H1 (cell line): Measurements from ENCODE around the gene RABL6. TPM values are rescaled to one million over a fixed set of nuclear protein-coding genes. Genes with fewer than 3 reads are reported as not detected.

ENCODE experiments used
- CTCF ChIA-PET: fragments of 300-600 bp; sonication (Branson Sonifier 250); formaldehyde crosslinking; loops from one replicate; lab custom pipeline; 2021; ENCODE audit not compliant: partially characterized antibody; lab: Charles Lee
- POLR2A ChIA-PET: fragments of 300-600 bp; sonication (Branson Sonifier 250); formaldehyde crosslinking; loops from one replicate; lab custom pipeline; 2021; ENCODE audit warnings: inconsistent platforms; ENCODE audit not compliant: partially characterized antibody; lab: Charles Lee
- DNase-seq, 2 experiments: peaks; one replicate each; pipeline versions ENCODE4 v3.0.0 to v3.0.0-alpha.2; 2010 to 2022; ENCODE audit warnings: low spot score in 2 of 2, low read depth in 1 of 2, mixed read lengths in 1 of 2
- FAIRE-seq: peaks from 2 replicates; lab custom pipeline; 2011; peaks lifted over from hg19 to GRCh38; lab: Jason Lieb, UNC
- H2AFZ ChIP-seq: 2 replicates; pipeline ENCODE4 v1.8.1; 2012; ENCODE audit warnings: low read length, inconsistent platforms
- H2AK5ac ChIP-seq: 2 replicates; pipeline ENCODE4 v1.6.1; 2013; ENCODE audit warnings: low read depth, low read length
- H2BK120ac ChIP-seq: replicated peaks from 2 replicates; pipeline ENCODE3; 2013; ENCODE audit warnings: low read depth, low read length, inconsistent platforms
- H2BK12ac ChIP-seq: 2 replicates; pipeline ENCODE4 v1.6.1; 2013; ENCODE audit warnings: low read depth, low read length
- H2BK15ac ChIP-seq: 2 replicates; pipeline ENCODE4 v1.6.1; 2013; ENCODE audit warnings: low read length
- H2BK20ac ChIP-seq: 2 replicates; pipeline ENCODE4 v1.6.1; 2013; ENCODE audit warnings: low read length
- H2BK5ac ChIP-seq: 2 replicates; pipeline ENCODE4 v1.6.1; 2013; ENCODE audit warnings: low read depth, low read length
- H3K14ac ChIP-seq: 2 replicates; pipeline ENCODE4 v1.6.1; 2013; ENCODE audit warnings: inconsistent platforms; ENCODE audit not compliant: insufficient read length
- H3K18ac ChIP-seq: 2 replicates; pipeline ENCODE4 v1.6.1; 2013; ENCODE audit warnings: low read length; ENCODE audit errors: extremely low read depth
- H3K23ac ChIP-seq: 2 replicates; pipeline ENCODE4 v1.6.1; 2013; ENCODE audit warnings: inconsistent platforms; ENCODE audit not compliant: insufficient read length
- H3K23me2 ChIP-seq: 2 replicates; pipeline ENCODE4 v1.6.1; 2013; ENCODE audit warnings: low read depth, low read length
- H3K27ac ChIP-seq: 2 replicates; pipeline ENCODE4 v1.6.1; 2011; ENCODE audit warnings: low read depth, low read length, inconsistent platforms
- H3K27me3 ChIP-seq, 4 experiments: replicated peaks in 1 of 4; 1 replicate in 1 of 4; 2 replicates in 3 of 4; pipeline versions ENCODE4 v1.6.1 to v1.8.1; 2011 to 2013; ENCODE audit warnings: low read length in 3 of 4, mild to moderate bottlenecking in 3 of 4, inconsistent platforms in 2 of 4, mixed read lengths in 2 of 4, moderate library complexity in 1 of 4; ENCODE audit not compliant: control insufficient read depth in 3 of 4, insufficient read depth in 3 of 4; ENCODE audit errors: extremely low read depth in 1 of 4
- H3K36me3 ChIP-seq, 4 experiments: 2 replicates each; pipeline versions ENCODE4 v1.6.1 to v1.8.1; 2011 to 2013; ENCODE audit warnings: mild to moderate bottlenecking in 4 of 4, low read length in 3 of 4, moderate library complexity in 2 of 4, control low read depth in 1 of 4, inconsistent platforms in 1 of 4; ENCODE audit not compliant: insufficient read depth in 4 of 4, control insufficient read depth in 2 of 4
- H3K4ac ChIP-seq: replicated peaks from 2 replicates; pipeline ENCODE3; 2013; ENCODE audit warnings: low read length, low read depth, mixed read lengths, inconsistent platforms; ENCODE audit not compliant: insufficient read length
- H3K4me1 ChIP-seq, 4 experiments: replicated peaks in 1 of 4; 1 replicate in 1 of 4; 2 replicates in 3 of 4; pipeline versions ENCODE4 v1.6.1 to v1.8.1; 2011 to 2013; ENCODE audit warnings: low read length in 3 of 4, inconsistent platforms in 2 of 4, mixed read lengths in 1 of 4; ENCODE audit not compliant: insufficient read depth in 4 of 4, control insufficient read depth in 3 of 4
- H3K4me2 ChIP-seq, 2 experiments: 2 replicates each; pipeline versions ENCODE4 v1.6.1 to v1.8.1; 2011 to 2013; ENCODE audit warnings: low read depth in 2 of 2, low read length in 2 of 2, control low read depth in 1 of 2, inconsistent platforms in 1 of 2, mild to moderate bottlenecking in 1 of 2; ENCODE audit not compliant: insufficient read depth in 1 of 2
- H3K4me3 ChIP-seq, 4 experiments: fragments of 200-600, 300-600 bp in 1 of 4; sonication (generic), shearing (Covaris generic), sonication (Bioruptor Twin) in 1 of 4; 2 replicates each; pipeline versions ENCODE4 v1.5.1 to v1.8.1; 2011 to 2016; ENCODE audit warnings: low read length in 4 of 4, low read depth in 3 of 4, control low read depth in 2 of 4, inconsistent platforms in 2 of 4, mild to moderate bottlenecking in 2 of 4, mixed read lengths in 1 of 4, moderate library complexity in 1 of 4; ENCODE audit not compliant: insufficient read depth in 2 of 4; ENCODE audit errors: extremely low read depth in 1 of 4
- H3K56ac ChIP-seq: replicated peaks from 2 replicates; pipeline ENCODE3; 2013; ENCODE audit warnings: low read depth, mild to moderate bottlenecking, mixed read lengths, low read length, inconsistent platforms; ENCODE audit not compliant: insufficient read length
- H3K79me1 ChIP-seq: 2 replicates; pipeline ENCODE4 v1.6.1; 2013; ENCODE audit warnings: low read depth, low read length, control low read depth
- H3K79me2 ChIP-seq, 2 experiments: 2 replicates each; pipeline versions ENCODE4 v1.6.1 to v1.8.1; 2012 to 2013; ENCODE audit warnings: low read length in 2 of 2, mild to moderate bottlenecking in 2 of 2, inconsistent platforms in 1 of 2; ENCODE audit not compliant: insufficient read depth in 2 of 2, control insufficient read depth in 1 of 2
- H3K9ac ChIP-seq, 4 experiments: replicated peaks in 1 of 4; 1 replicate in 1 of 4; 2 replicates in 3 of 4; pipeline versions ENCODE4 v1.6.1 to v1.8.1; 2011 to 2013; ENCODE audit warnings: low read depth in 3 of 4, low read length in 3 of 4, control low read depth in 2 of 4, mild to moderate bottlenecking in 2 of 4, moderate library complexity in 2 of 4, inconsistent platforms in 1 of 4; ENCODE audit errors: extremely low read depth in 1 of 4
- H3K9me3 ChIP-seq, 2 experiments: 2 replicates each; pipeline versions ENCODE4 v1.6.1 to v1.8.1; 2012 to 2013; ENCODE audit warnings: mild to moderate bottlenecking in 2 of 2, moderate library complexity in 2 of 2, control low read depth in 1 of 2, inconsistent platforms in 1 of 2, low read depth in 1 of 2, low read length in 1 of 2, mixed read lengths in 1 of 2; ENCODE audit not compliant: insufficient read depth in 2 of 2
- H4K20me1 ChIP-seq, 2 experiments: replicated peaks in 1 of 2; 2 replicates each; pipeline versions ENCODE3 to v1.8.1; 2011 to 2013; ENCODE audit warnings: inconsistent platforms in 2 of 2, low read length in 2 of 2, mild to moderate bottlenecking in 1 of 2; ENCODE audit not compliant: insufficient read depth in 2 of 2, control insufficient read depth in 1 of 2
- H4K5ac ChIP-seq: 2 replicates; pipeline ENCODE4 v1.6.1; 2013; ENCODE audit warnings: low read length, low read depth, mixed read lengths, inconsistent platforms; ENCODE audit not compliant: insufficient read length
- H4K8ac ChIP-seq: 2 replicates; pipeline ENCODE4 v1.8.0; 2013; ENCODE audit warnings: mild to moderate bottlenecking, moderate library complexity, low read length, inconsistent platforms; ENCODE audit not compliant: insufficient read depth; ENCODE audit errors: extremely low read depth
- H4K91ac ChIP-seq: replicated peaks from 2 replicates; pipeline ENCODE3; 2013; ENCODE audit warnings: low read length, mixed read lengths, inconsistent platforms; ENCODE audit not compliant: insufficient read length
- ASH2L ChIP-seq: fragments of 200-600, 300-600 bp; sonication (generic); IDR thresholded peaks from one replicate; pipeline ENCODE4 v1.7.1; 2017; ENCODE audit warnings: low read length
- ATF2 ChIP-seq: IDR thresholded peaks from 2 replicates; pipeline ENCODE4 v1.6.1; 2012; ENCODE audit warnings: low read length, inconsistent platforms
- BRCA1 ChIP-seq: IDR thresholded peaks from 2 replicates; pipeline ENCODE4 v1.6.1; 2012; ENCODE audit warnings: low read depth, low read length, improper control_type of control experiment
- CHD2 ChIP-seq: IDR thresholded peaks from 2 replicates; pipeline ENCODE4 v1.6.1; 2012; ENCODE audit warnings: low read length, improper control_type of control experiment
- EZH2 ChIP-seq: fragments of 200-600 bp; sonication (generic); IDR thresholded peaks from 2 replicates; pipeline ENCODE4 v1.7.1; 2012; ENCODE audit warnings: low read depth, mild to moderate bottlenecking, moderate library complexity, low read length, inconsistent platforms; ENCODE audit not compliant: severe bottlenecking
- JUND ChIP-seq: IDR thresholded peaks from 2 replicates; pipeline ENCODE4 v1.6.1; 2011; ENCODE audit warnings: mild to moderate bottlenecking, improper control_type of control experiment, low read length
- MAX ChIP-seq: IDR thresholded peaks from 2 replicates; pipeline ENCODE4 v1.6.1; 2012; ENCODE audit warnings: inconsistent platforms
- NANOG ChIP-seq: IDR thresholded peaks from 2 replicates; pipeline ENCODE4 v1.6.1; 2011; ENCODE audit warnings: low read length, low read depth, mild to moderate bottlenecking, inconsistent platforms; ENCODE audit not compliant: insufficient read depth, poor library complexity, severe bottlenecking
- NRF1 ChIP-seq: IDR thresholded peaks from 2 replicates; pipeline ENCODE4 v1.6.1; 2011; ENCODE audit warnings: mild to moderate bottlenecking, low read depth, low read length, improper control_type of control experiment
- SAP30 ChIP-seq: fragments of 300-600 bp; sonication (generic); IDR thresholded peaks from 2 replicates; pipeline ENCODE4 v1.7.1; 2012; ENCODE audit warnings: low read length, moderate library complexity, mild to moderate bottlenecking, inconsistent platforms; ENCODE audit not compliant: insufficient read depth, insufficient replicate concordance
- WGBS, 2 experiments: shearing (Covaris generic) in 1 of 2; methylation state at CpG; one replicate each; pipeline versions ENCODE4 v1.1.6 to v1.1.7; 2013 to 2015; ENCODE audit warnings: low lambda C conversion rate in 2 of 2, mixed read lengths in 2 of 2, inconsistent platforms in 1 of 2, low coverage in 1 of 2, missing lambda C conversion rate in 1 of 2; ENCODE audit not compliant: insufficient replicate concordance in 2 of 2, insufficient coverage in 1 of 2, insufficient read length in 1 of 2; ENCODE audit errors: extremely low coverage in 1 of 2, missing lambda C conversion rate in 1 of 2; 5-methylcytosine and 5-hydroxymethylcytosine counted together
- polyA plus RNA-seq, 7 experiments: library from polyadenylated mRNA; depleted of rRNA in 3 of 7; stranded (reverse) in 5 of 7; unstranded in 2 of 7; fragments of >200 nt in 5 of 7; fragments of 200-250 nt in 2 of 7; gene quantifications; 1 replicate in 5 of 7; 2 replicates in 1 of 7; 4 replicates in 1 of 7; pipeline versions ENCODE4 v1.2.1 to v1.2.3, GENCODE V29; 2011 to 2013; ENCODE audit warnings: missing spikeins in 2 of 7, mixed read lengths in 2 of 7
- total RNA-seq: library from RNA; stranded (reverse); fragmentation: NEBNext Ultra II Directional; extraction: Animal tissue kit (Norgen Biotek cat#: 25700); gene quantifications from 2 replicates; pipeline ENCODE4 v1.2.1, GENCODE V29; 2021

RABL6 gene
- total and polyA plus RNA-seq, 2 of the 8 experiments (the other 6 are each of a cell fraction or from before 2014, with no cell fraction given) = 70.1 to 130 TPM

- ChIA-PET CTCF (interaction anchor here (0.8 to 9.6 kb wide), 5 partner anchors 7 to 16 kb away, joined by 3 to 88 read pairs (median 37); partner anchors contain the start of genes LCN15 and LCN8), POLR2A (interaction anchor here (1.0 to 2.4 kb wide), 2 partner anchors 9 to 47 kb away, joined by 3 to 5 read pairs; no protein-coding TSS in a partner anchor)
- H3K4me3 ChIP-seq = no peak overlapping the region
- H3K4ac ChIP-seq = no peak overlapping the region
- H3K79me2 ChIP-seq = no peaks in the 10 kb centered on the region
- H3K27ac ChIP-seq = no peak overlapping the region
- peaks cover 0 to 7% of the 10 kb centered on the region in 2 experiments for H3K9me3 ChIP-seq
- H2BK20ac ChIP-seq = no peak overlapping the region
- no peak overlapping the region for H2AK5ac ChIP-seq
- no peak overlapping the region for H2BK15ac ChIP-seq
- FAIRE-seq (no peak), DNase-seq (no peak)
- H4K20me1 ChIP-seq = no peaks in the 10 kb centered on the region
- H3K9ac ChIP-seq = no peak overlapping the region
- H3K27me3 ChIP-seq = peaks cover 0 to 4% (median 1%) of the 10 kb centered on the region in 4 experiments; a peak in 3 of 7 replicates
- no peaks in the 10 kb centered on the region for H3K79me1 ChIP-seq
- H4K91ac ChIP-seq = no peak overlapping the region
- H3K4me1 ChIP-seq = no peaks in the 10 kb centered on the region
- H3K23me2 ChIP-seq = no peaks in the 10 kb centered on the region
- no peak overlapping the region for H2BK12ac ChIP-seq
- no peak overlapping the region for H3K56ac ChIP-seq
- no peak overlapping the region for H3K23ac ChIP-seq
- peak overlapping the region; percentile 28; the same call in 1 of the 2 replicates for H4K8ac ChIP-seq
- 90% methylated on average over 12 of the region's 12 CpGs; no CpG with 5 or more reads in 1 of the 2 experiments for WGBS, 2 experiments
- H3K14ac ChIP-seq = no peak overlapping the region
- H3K36me3 ChIP-seq = no peaks in the 10 kb centered on the region
- H4K5ac ChIP-seq = no peak overlapping the region
- H3K18ac ChIP-seq = no peak overlapping the region
- H2BK120ac ChIP-seq = no peak overlapping the region
- no peak overlapping the region for H2AFZ ChIP-seq
- H2BK5ac ChIP-seq = no peak overlapping the region
- H3K4me2 ChIP-seq = no peak overlapping the region
- TF ChIP-seq MAX (no peak), NRF1 (no peak), ASH2L (no peak), BRCA1 (no peak), NANOG (no peak), SAP30 (no peak), JUND (no peak), CHD2 (no peak), ATF2 (no peak), EZH2 (no peak)
Observed at GRCh38 chr9:136774416-136775045, 33.2 kb upstream of the RABL6 start.
